CD4-positive, alpha-beta T cell (primary cell): ENCODE data around the gene KIAA1671. TPM values are rescaled to one million over a fixed set of nuclear protein-coding genes. Genes with fewer than 3 reads are reported as not detected.
A peak's percentile ranks its signal among the peaks of the same experiment; 100 is the strongest.

ENCODE experiments used
- ATAC-seq: fragments of 200-7000 bp; cut with Tn5 transposase; one replicate; pipeline ENCODE4 v1.10.0; 2022; ENCODE audit warnings: mild to moderate bottlenecking; ENCODE audit not compliant: poor library complexity
- CTCF ChIA-PET: fragments of 350-600 bp; sonication (Branson Sonifier 250); formaldehyde crosslinking; loops from one replicate; lab custom pipeline; 2021; ENCODE audit warnings: antibody characterized with exemption, inconsistent platforms; lab: Charles Lee
- POLR2A ChIA-PET: fragments of 350-600 bp; sonication (Branson Sonifier 250); formaldehyde crosslinking; loops from one replicate; lab custom pipeline; 2021; ENCODE audit warnings: antibody characterized with exemption, inconsistent platforms; lab: Charles Lee
- DNase-seq, 14 experiments: peaks; one replicate each; pipeline ENCODE4 v3.0.0-alpha.2; 2013 to 2020; ENCODE audit warnings: mixed read lengths in 2 of 14
- H3K27ac ChIP-seq, 2 donors: one replicate each; pipeline versions ENCODE4 v1.5.1 to v1.7.0; 2013; ENCODE audit warnings: low read length in 2 of 2, low read depth in 1 of 2, mild to moderate bottlenecking in 1 of 2
- H3K27me3 ChIP-seq, 2 experiments: 1 replicate in 1 of 2; 2 replicates in 1 of 2; pipeline versions ENCODE4 v1.6.1 to v1.7.0; 2013; ENCODE audit warnings: low read length in 2 of 2, control low read depth in 1 of 2, mild to moderate bottlenecking in 1 of 2, moderate library complexity in 1 of 2; ENCODE audit not compliant: insufficient read depth in 2 of 2, control insufficient read depth in 1 of 2
- H3K36me3 ChIP-seq: one replicate; pipeline ENCODE4 v1.6.1; 2013; ENCODE audit warnings: low read length, control low read depth; ENCODE audit not compliant: insufficient read depth
- H3K4me1 ChIP-seq: one replicate; pipeline ENCODE4 v1.6.1; 2013; ENCODE audit warnings: low read length, control low read depth; ENCODE audit not compliant: insufficient read depth
- H3K4me3 ChIP-seq: one replicate; pipeline ENCODE4 v1.5.1; 2013; ENCODE audit warnings: mild to moderate bottlenecking, low read length, moderate library complexity
- H3K9me3 ChIP-seq, 2 experiments: 1 replicate in 1 of 2; 2 replicates in 1 of 2; pipeline versions ENCODE4 v1.6.1 to v1.7.0; 2013; ENCODE audit warnings: low read length in 2 of 2, mild to moderate bottlenecking in 2 of 2, control low read depth in 1 of 2, moderate library complexity in 1 of 2; ENCODE audit not compliant: control insufficient read depth in 1 of 2, insufficient read depth in 1 of 2
- H3K27ac Mint-ChIP-seq: one replicate; pipeline ENCODE4 v1.8.0; 2020; ENCODE audit warnings: mixed read lengths
- H3K27me3 Mint-ChIP-seq: one replicate; pipeline ENCODE4 v1.8.0; 2021; ENCODE audit warnings: mixed read lengths
- H3K36me3 Mint-ChIP-seq: one replicate; pipeline ENCODE4 v1.8.0; 2021; ENCODE audit warnings: low read depth, mixed read lengths
- H3K4me1 Mint-ChIP-seq: one replicate; pipeline ENCODE4 v1.8.0; 2021; ENCODE audit warnings: low read depth, mixed read lengths
- H3K4me3 Mint-ChIP-seq: one replicate; pipeline ENCODE4 v1.8.0; 2020; ENCODE audit warnings: mild to moderate bottlenecking, mixed read lengths
- H3K9me3 Mint-ChIP-seq: one replicate; pipeline ENCODE4 v1.8.0; 2020; ENCODE audit warnings: mixed read lengths
- intact Hi-C, 2 experiments: fragments of 100-400 bp; cut with DNase I in 1 of 2; cut with micrococcal nuclease in 1 of 2; formaldehyde crosslinking; loops; one replicate each; pipeline versions ENCODE4 v1.15.1 to v1.9.0; 2023 to 2025; cut with DNase I, micrococcal nuclease
- total RNA-seq, 174 experiments: library from RNA in 2 of 174; stranded (reverse) in 2 of 174; gene quantifications; one replicate each; pipeline ENCODE4 v1.2.3 and lab custom pipeline; 2021 to 2026
- TF ChIP-seq, protein P1 (sequence below): fragments of 200-600 bp; IDR thresholded peaks from one replicate; pipeline ENCODE4 v1.8.0; 2022; ENCODE audit warnings: antibody characterized with exemption, mild to moderate bottlenecking

KIAA1671 gene
- total RNA-seq, 2 experiments from 2014 or later = 2.6 to 2.9 TPM

DNA sequence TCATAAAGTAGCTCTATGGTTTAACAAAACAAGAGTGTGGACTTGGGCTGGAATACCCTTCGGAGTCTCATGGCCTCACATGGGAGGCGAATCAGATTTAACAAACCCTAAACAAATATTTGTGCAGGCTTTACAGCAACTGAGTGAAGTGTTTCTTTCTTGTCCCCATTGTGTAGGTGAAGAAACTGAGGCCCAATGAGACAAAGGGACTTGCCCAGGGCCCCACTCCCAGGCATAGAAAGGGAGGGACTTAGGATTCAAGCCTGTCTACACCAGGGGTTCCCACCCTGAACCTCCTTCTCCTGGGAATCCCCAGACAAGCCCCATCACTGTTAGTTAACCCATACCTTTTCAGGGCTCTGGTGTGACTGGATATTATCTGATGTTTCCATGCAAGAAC is 192.0 kb downstream of the KIAA1671 start:
- H3K4me3 Mint-ChIP-seq = no peak overlapping the region
- no peaks in the 10 kb centered on the region for H3K4me1 ChIP-seq
- no peaks in the 10 kb centered on the region for H3K36me3 Mint-ChIP-seq
- H3K9me3 Mint-ChIP-seq = no peaks in the 10 kb centered on the region
- no peak for DNase-seq
- H3K36me3 ChIP-seq = no peaks in the 10 kb centered on the region
- TF ChIP-seq, protein P1, sequence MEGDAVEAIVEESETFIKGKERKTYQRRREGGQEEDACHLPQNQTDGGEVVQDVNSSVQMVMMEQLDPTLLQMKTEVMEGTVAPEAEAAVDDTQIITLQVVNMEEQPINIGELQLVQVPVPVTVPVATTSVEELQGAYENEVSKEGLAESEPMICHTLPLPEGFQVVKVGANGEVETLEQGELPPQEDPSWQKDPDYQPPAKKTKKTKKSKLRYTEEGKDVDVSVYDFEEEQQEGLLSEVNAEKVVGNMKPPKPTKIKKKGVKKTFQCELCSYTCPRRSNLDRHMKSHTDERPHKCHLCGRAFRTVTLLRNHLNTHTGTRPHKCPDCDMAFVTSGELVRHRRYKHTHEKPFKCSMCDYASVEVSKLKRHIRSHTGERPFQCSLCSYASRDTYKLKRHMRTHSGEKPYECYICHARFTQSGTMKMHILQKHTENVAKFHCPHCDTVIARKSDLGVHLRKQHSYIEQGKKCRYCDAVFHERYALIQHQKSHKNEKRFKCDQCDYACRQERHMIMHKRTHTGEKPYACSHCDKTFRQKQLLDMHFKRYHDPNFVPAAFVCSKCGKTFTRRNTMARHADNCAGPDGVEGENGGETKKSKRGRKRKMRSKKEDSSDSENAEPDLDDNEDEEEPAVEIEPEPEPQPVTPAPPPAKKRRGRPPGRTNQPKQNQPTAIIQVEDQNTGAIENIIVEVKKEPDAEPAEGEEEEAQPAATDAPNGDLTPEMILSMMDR = no peak
- intact Hi-C loops = no loop called here
- no peaks in the 10 kb centered on the region for H3K27me3 ChIP-seq
- peak overlapping the region; percentile 42 for H3K27ac Mint-ChIP-seq
- CTCF ChIA-PET = no interaction called here
- POLR2A ChIA-PET = no interaction called here
- no peak overlapping the region for H3K4me3 ChIP-seq
- no peaks in the 10 kb centered on the region for H3K4me1 Mint-ChIP-seq
- no peak for ATAC-seq
- no peaks in the 10 kb centered on the region for H3K27me3 Mint-ChIP-seq
- no peak overlapping the region for H3K27ac ChIP-seq
- H3K9me3 ChIP-seq = no peaks in the 10 kb centered on the region

DNA sequence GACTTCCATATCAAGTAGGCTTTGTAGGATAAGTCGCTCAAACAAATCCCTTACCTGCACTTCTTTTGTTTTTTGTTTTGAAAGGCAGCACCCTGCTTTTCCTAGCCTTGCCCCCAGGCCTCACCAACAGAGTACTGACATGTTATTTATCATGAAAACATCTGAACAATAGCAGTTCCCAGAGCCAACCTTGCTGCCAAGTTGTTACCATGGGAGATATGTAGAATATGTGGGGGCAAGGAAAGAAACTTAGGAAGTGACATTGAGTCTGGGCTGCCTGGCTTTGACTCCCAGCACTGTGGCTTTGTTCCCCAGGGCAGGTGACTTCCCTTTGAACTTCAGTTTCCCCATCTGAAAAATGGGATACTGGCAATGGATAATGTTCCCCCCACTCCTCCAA is 193.8 kb downstream of the KIAA1671 start:
- no peak overlapping the region for H3K27ac ChIP-seq
- H3K27me3 Mint-ChIP-seq = no peaks in the 10 kb centered on the region
- no peaks in the 10 kb centered on the region for H3K27me3 ChIP-seq
- no peaks in the 10 kb centered on the region for H3K4me1 Mint-ChIP-seq
- DNase-seq (no peak), ATAC-seq (no peak)
- no peak overlapping the region for H3K4me3 ChIP-seq
- intact Hi-C loops = no loop called here
- H3K4me1 ChIP-seq = no peaks in the 10 kb centered on the region
- no peaks in the 10 kb centered on the region for H3K36me3 ChIP-seq
- TF ChIP-seq, protein P1 = no peak
- H3K9me3 Mint-ChIP-seq = no peaks in the 10 kb centered on the region
- ChIA-PET CTCF (no interaction called here), POLR2A (no interaction called here)
- no peaks in the 10 kb centered on the region for H3K9me3 ChIP-seq
- H3K4me3 Mint-ChIP-seq = no peak overlapping the region
- H3K36me3 Mint-ChIP-seq = no peaks in the 10 kb centered on the region
- no peak overlapping the region for H3K27ac Mint-ChIP-seq

DNA sequence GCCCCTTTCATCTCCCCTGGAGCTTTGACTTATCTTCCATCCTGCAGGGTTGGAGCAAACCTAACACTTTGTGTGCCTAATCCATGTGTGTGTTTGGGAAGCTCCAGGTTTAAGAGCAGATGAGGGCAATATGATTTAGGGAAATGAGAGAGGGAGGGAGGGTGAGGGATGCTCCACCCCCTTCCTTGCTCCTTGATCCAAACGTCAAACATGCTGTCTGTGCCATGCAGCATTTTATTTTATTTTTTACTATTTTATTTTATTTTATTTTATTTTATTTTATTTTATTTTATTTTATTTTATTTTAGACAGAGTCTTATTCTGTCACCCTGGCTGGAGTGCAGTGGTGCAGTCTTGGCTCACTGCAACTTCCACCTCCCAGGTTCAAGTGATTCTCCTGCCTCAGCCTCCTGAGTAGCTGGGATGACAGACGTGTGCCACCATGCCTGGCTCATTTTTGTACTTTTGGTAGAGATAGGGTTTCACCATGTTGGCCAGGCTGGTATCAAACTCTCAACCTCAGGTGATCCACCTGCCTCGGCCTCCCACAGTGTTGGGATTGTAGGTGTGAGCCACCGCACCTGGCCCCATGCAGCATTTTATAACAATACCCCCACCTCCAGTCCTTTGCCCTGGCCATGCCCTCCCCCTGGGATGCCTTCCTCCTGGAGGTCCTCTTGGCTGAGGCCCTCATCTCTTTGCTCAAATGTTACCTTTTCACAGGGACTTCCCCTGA is 194.6 kb downstream of the KIAA1671 start:
- no peaks in the 10 kb centered on the region for H3K36me3 Mint-ChIP-seq
- no peaks in the 10 kb centered on the region for H3K4me1 Mint-ChIP-seq
- ChIA-PET POLR2A (no interaction called here), CTCF (interaction anchor here (0.6 kb wide), 1 partner anchor 16 kb away, joined by 4 read pairs; no protein-coding TSS in a partner anchor)
- Histone ChIP-seq H3K27ac (no peak overlapping the region), H3K27me3 (no peaks in the 10 kb centered on the region), H3K9me3 (no peaks in the 10 kb centered on the region), H3K4me3 (no peak overlapping the region), H3K36me3 (no peaks in the 10 kb centered on the region), H3K4me1 (no peaks in the 10 kb centered on the region)
- no peak overlapping the region for H3K4me3 Mint-ChIP-seq
- ATAC-seq (no peak), DNase-seq (no peak)
- TF ChIP-seq, protein P1 = no peak
- intact Hi-C loops = no loop called here
- H3K27ac Mint-ChIP-seq = no peak overlapping the region
- no peaks in the 10 kb centered on the region for H3K9me3 Mint-ChIP-seq
- no peaks in the 10 kb centered on the region for H3K27me3 Mint-ChIP-seq
